HepG2 (cell line): Measurements from ENCODE around the gene OR2AT4. TPM values are rescaled to one million over a fixed set of nuclear protein-coding genes. Genes with fewer than 3 reads are reported as not detected.
"Not testable (repeated sequence)": the region's sequence is repeated elsewhere in the genome, so short reads cannot be mapped to it uniquely, and the experiment has no call there.

Source experiments
- ATAC-seq: fragments of 200-7000 bp; cut with Tn5 transposase; 3 replicates; pipeline ENCODE4 v1.9.1; 2020; ENCODE audit warnings: mild to moderate bottlenecking, moderate library complexity
- BruUV-seq: library from RNA; stranded (reverse); fragments of 400-500 nt; replicated peaks from 2 replicates; lab custom pipeline; 2021; lab: Mats Ljungman, UMichigan
- CTCF ChIA-PET: fragments of 300-600 bp; formaldehyde crosslinking; extraction: SDS; loops from one replicate; lab custom pipeline; 2021; ENCODE audit warnings: low total read pairs, inconsistent platforms, low intra/inter-chr PET ratio; lab: Yijun Ruan, JAX
- POLR2A ChIA-PET: fragments of 350-600 bp; sonication (Branson Sonifier 250); formaldehyde crosslinking; loops from one replicate; lab custom pipeline; 2020; ENCODE audit warnings: antibody characterized with exemption, inconsistent platforms; lab: Yijun Ruan, JAX
- DNase-seq: peaks from one replicate; pipeline ENCODE4 v3.0.0-alpha.2; 2015; ENCODE audit warnings: low spot score
- FAIRE-seq: peaks from 3 replicates; lab custom pipeline; 2011; peaks lifted over from hg19 to GRCh38; lab: Jason Lieb, UNC
- H2AFZ ChIP-seq: one replicate; pipeline ENCODE4 v1.6.1; 2011; ENCODE audit warnings: low read length, inconsistent platforms
- H3K27ac ChIP-seq: fragments of 300-600 bp; 3 replicates; pipeline ENCODE4 v1.8.0; 2011; ENCODE audit warnings: mixed run types, mild to moderate bottlenecking, mixed read lengths, low read length, inconsistent platforms; ENCODE audit not compliant: insufficient read depth; ENCODE audit errors: extremely low read length
- H3K27me3 ChIP-seq, 2 experiments: fragments of 200-600 bp in 1 of 2; 2 replicates in 1 of 2; 3 replicates in 1 of 2; pipeline versions ENCODE4 v1.6.0 to v1.8.0; 2011; ENCODE audit warnings: low read length in 2 of 2, mild to moderate bottlenecking in 2 of 2, moderate library complexity in 2 of 2, inconsistent platforms in 1 of 2; ENCODE audit not compliant: insufficient read depth in 2 of 2, control insufficient read depth in 1 of 2
- H3K36me3 ChIP-seq, 2 experiments: fragments of 200-600 bp in 1 of 2; replicated peaks in 1 of 2; 2 replicates in 1 of 2; 3 replicates in 1 of 2; pipeline versions ENCODE4 v1.5.1 to v1.8.0; 2011; ENCODE audit warnings: low read length in 2 of 2, inconsistent platforms in 1 of 2; ENCODE audit not compliant: insufficient read depth in 2 of 2, control insufficient read depth in 1 of 2
- H3K4me1 ChIP-seq: 2 replicates; pipeline ENCODE4 v1.5.1; 2012; ENCODE audit warnings: low read length, inconsistent platforms; ENCODE audit not compliant: insufficient read depth
- H3K4me2 ChIP-seq: 2 replicates; pipeline ENCODE4 v1.6.0; 2011; ENCODE audit warnings: low read depth, low read length, inconsistent platforms
- H3K4me3 ChIP-seq, 3 experiments: fragments of 200-600 bp in 1 of 3; sonication (generic), shearing (Covaris generic) in 1 of 3; replicated peaks in 1 of 3; 2 replicates each; pipeline ENCODE4 v1.5.1; 2011 to 2016; ENCODE audit warnings: low read length in 3 of 3, inconsistent platforms in 2 of 3, low read depth in 2 of 3, mild to moderate bottlenecking in 2 of 3, control low read depth in 1 of 3, mixed read lengths in 1 of 3; ENCODE audit not compliant: insufficient read depth in 1 of 3
- H3K79me2 ChIP-seq: one replicate; pipeline ENCODE4 v1.6.1; 2011; ENCODE audit warnings: low read length, inconsistent platforms; ENCODE audit not compliant: insufficient read depth
- H3K9ac ChIP-seq: 2 replicates; pipeline ENCODE4 v1.6.0; 2011; ENCODE audit warnings: mild to moderate bottlenecking, low read depth, low read length, inconsistent platforms; ENCODE audit not compliant: insufficient read depth
- H3K9me3 ChIP-seq: 2 replicates; pipeline ENCODE4 v1.5.1; 2012; ENCODE audit warnings: mild to moderate bottlenecking, low read length
- H4K20me1 ChIP-seq: 2 replicates; pipeline ENCODE4 v1.6.0; 2011; ENCODE audit warnings: inconsistent platforms, mild to moderate bottlenecking, low read length, moderate library complexity; ENCODE audit not compliant: insufficient read depth
- SCMH1 ChIP-seq: sonication (generic); formaldehyde crosslinking; IDR thresholded peaks from 2 replicates; pipeline ENCODE4 v1.9.0; 2021; ENCODE audit warnings: missing genetic modification reagents, mild to moderate bottlenecking, borderline replicate concordance
- ZBTB26 ChIP-seq: IDR thresholded peaks from 2 replicates; pipeline ENCODE4 v1.6.1; 2016; ENCODE audit warnings: missing compliant biosample characterization, missing genetic modification reagents, borderline replicate concordance
- ZKSCAN8 ChIP-seq: IDR thresholded peaks from 2 replicates; pipeline ENCODE4 v1.6.1; 2016; ENCODE audit warnings: borderline replicate concordance, missing genetic modification reagents, missing compliant biosample characterization
- ZNF260 ChIP-seq: sonication (generic); formaldehyde crosslinking; IDR thresholded peaks from 2 replicates; pipeline ENCODE4 v1.4.0; 2020; ENCODE audit warnings: missing genetic modification reagents, low read depth, mild to moderate bottlenecking, borderline replicate concordance
- WGBS: methylation state at CpG from one replicate; pipeline ENCODE4 v1.1.6; 2017; ENCODE audit warnings: low lambda C conversion rate; 5-methylcytosine and 5-hydroxymethylcytosine counted together
- in situ Hi-C: cut with HindIII; loops from 2 replicates; pipeline ENCODE4 v1.10.0; 2017; ENCODE audit warnings: low pct_unique_long_range_greater_than_20kb; ENCODE audit not compliant: extremely low pct_ligation_motif_present
- intact Hi-C: fragments of 100-400 bp; cut with micrococcal nuclease; formaldehyde crosslinking; loops from one replicate; pipeline ENCODE4 v1.10.0; 2022; ENCODE audit not compliant: unreplicated experiment
- polyA plus RNA-seq, 8 experiments: library from polyadenylated mRNA; depleted of rRNA in 3 of 8; stranded (reverse) in 7 of 8; unstranded in 1 of 8; fragments of >200 nt; fragmentation: Illumina TruSeq in 4 of 8; extraction: Trizol in 4 of 8; gene quantifications; 2 replicates each; pipeline versions ENCODE4 v1.2.1 to v1.2.3, GENCODE V29; 2011 to 2016; ENCODE audit warnings: low read depth in 4 of 8, missing spikeins in 1 of 8, mixed read lengths in 1 of 8; ENCODE audit not compliant: insufficient read depth in 1 of 8
- total RNA-seq, 5 experiments: library from RNA; depleted of rRNA; stranded (reverse); fragments of >200 nt; fragmentation: Illumina TruSeq; extraction: Trizol; gene quantifications; 2 replicates each; pipeline ENCODE4 v1.2.3, GENCODE V29; 2016; ENCODE audit warnings: low read depth in 1 of 5
- TF ChIP-seq, protein P1 (sequence below): sonication (generic); formaldehyde crosslinking; conservative IDR thresholded peaks from 2 replicates; pipeline ENCODE4 v1.8.0; 2022; ENCODE audit warnings: mild to moderate bottlenecking, moderate library complexity, missing genetic modification reagents
- TF ChIP-seq, protein P2 (sequence below): sonication (generic); formaldehyde crosslinking; conservative IDR thresholded peaks from 2 replicates; pipeline ENCODE4 v1.8.0; 2022; ENCODE audit warnings: low read depth, missing genetic modification reagents
- TF ChIP-seq, protein P3 (sequence below): sonication (generic); formaldehyde crosslinking; IDR thresholded peaks from 2 replicates; pipeline ENCODE4 v1.4.0; 2020; ENCODE audit warnings: mild to moderate bottlenecking, missing genetic modification reagents

Gene OR2AT4
- total and polyA plus RNA-seq, 2 of the 13 experiments (the other 11 are each of a cell fraction or from before 2014, with no cell fraction given) = not detected

DNA sequence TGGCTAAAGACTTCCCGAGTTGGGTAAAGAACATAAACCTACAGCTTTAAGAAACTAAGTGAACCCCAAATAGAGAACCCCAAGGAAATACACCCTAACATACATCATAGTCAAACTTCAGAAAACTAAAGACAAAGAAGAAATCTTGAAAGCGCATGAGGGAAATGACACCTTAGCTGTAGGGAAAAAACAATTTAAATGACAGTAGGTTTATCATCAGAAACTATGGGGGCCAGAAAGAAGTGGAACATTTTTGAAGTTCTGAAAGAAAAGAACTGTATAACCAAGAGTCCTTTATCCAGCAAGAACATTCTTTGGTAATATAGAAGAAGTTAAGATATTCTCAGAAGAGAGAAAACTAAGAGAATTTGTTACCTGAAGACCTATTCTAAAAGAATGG, 15.5 kb upstream of the OR2AT4 start (continued):
- no peak for TF ChIP-seq ZBTB26
- TF ChIP-seq ZKSCAN8 (CRISPR knock-in tag) = no peak
- no peak for TF ChIP-seq SCMH1 (CRISPR knock-in tag)
- TF ChIP-seq, protein P1, sequence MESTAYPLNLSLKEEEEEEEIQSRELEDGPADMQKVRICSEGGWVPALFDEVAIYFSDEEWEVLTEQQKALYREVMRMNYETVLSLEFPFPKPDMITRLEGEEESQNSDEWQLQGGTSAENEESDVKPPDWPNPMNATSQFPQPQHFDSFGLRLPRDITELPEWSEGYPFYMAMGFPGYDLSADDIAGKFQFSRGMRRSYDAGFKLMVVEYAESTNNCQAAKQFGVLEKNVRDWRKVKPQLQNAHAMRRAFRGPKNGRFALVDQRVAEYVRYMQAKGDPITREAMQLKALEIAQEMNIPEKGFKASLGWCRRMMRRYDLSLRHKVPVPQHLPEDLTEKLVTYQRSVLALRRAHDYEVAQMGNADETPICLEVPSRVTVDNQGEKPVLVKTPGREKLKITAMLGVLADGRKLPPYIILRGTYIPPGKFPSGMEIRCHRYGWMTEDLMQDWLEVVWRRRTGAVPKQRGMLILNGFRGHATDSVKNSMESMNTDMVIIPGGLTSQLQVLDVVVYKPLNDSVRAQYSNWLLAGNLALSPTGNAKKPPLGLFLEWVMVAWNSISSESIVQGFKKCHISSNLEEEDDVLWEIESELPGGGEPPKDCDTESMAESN (CRISPR knock-in tag) = no peak
- TF ChIP-seq, protein P2, sequence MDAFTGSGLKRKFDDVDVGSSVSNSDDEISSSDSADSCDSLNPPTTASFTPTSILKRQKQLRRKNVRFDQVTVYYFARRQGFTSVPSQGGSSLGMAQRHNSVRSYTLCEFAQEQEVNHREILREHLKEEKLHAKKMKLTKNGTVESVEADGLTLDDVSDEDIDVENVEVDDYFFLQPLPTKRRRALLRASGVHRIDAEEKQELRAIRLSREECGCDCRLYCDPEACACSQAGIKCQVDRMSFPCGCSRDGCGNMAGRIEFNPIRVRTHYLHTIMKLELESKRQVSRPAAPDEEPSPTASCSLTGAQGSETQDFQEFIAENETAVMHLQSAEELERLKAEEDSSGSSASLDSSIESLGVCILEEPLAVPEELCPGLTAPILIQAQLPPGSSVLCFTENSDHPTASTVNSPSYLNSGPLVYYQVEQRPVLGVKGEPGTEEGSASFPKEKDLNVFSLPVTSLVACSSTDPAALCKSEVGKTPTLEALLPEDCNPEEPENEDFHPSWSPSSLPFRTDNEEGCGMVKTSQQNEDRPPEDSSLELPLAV = no peak
- TF ChIP-seq, protein P3, sequence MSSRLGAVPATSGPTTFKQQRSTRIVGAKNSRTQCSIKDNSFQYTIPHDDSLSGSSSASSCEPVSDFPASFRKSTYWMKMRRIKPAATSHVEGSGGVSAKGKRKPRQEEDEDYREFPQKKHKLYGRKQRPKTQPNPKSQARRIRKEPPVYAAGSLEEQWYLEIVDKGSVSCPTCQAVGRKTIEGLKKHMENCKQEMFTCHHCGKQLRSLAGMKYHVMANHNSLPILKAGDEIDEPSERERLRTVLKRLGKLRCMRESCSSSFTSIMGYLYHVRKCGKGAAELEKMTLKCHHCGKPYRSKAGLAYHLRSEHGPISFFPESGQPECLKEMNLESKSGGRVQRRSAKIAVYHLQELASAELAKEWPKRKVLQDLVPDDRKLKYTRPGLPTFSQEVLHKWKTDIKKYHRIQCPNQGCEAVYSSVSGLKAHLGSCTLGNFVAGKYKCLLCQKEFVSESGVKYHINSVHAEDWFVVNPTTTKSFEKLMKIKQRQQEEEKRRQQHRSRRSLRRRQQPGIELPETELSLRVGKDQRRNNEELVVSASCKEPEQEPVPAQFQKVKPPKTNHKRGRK (CRISPR knock-in tag) = no peak

- CTCF ChIA-PET = no interaction called here
- no peak for FAIRE-seq
These were observed 10.5 kb upstream of the OR2AT4 start for GRCh38 chr11:75107187-75107586.

DNA sequence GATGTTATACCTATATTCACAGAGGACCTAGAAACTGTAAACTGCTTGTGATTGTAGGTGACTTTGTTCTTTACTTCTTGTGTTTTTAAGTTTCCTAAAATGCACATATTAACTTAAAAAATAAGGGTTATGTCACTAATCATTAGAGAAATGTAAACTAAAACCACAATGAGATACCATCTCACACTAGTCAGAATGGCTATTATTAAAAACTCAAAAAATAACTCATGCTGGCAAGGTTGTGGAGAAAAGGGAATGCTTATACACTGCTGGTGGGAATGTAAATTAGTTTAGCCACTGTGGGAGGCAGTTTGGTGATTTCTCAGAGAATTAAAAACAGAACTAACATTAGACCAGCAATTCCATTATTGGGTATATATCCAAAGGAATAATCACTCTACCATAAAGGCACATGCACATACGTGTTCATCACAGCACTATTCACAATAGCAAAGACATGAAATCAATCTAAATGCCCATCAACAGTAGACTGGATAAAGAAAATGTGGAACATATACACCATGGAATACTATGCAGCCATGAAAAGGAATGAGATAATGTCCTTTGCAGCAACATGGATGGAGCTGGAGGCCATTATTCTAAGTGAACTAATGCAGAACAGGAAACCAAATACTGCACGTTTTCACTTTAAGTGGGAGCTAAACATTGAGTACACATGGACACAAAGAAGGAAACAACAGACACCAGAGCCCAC, 9.4 kb upstream of the OR2AT4 start:
- H3K36me3 ChIP-seq, H3K79me2 ChIP-seq, BruUV-seq, H3K27me3 ChIP-seq, H3K9me3 ChIP-seq, H3K4me3 ChIP-seq, H2AFZ ChIP-seq, H3K27ac ChIP-seq, H3K4me1 ChIP-seq, in situ Hi-C loops, DNase-seq, H3K9ac ChIP-seq, CTCF ChIA-PET, ATAC-seq, H3K4me2 ChIP-seq, intact Hi-C loops, H4K20me1 ChIP-seq, FAIRE-seq: not testable (repeated sequence)
- POLR2A ChIA-PET = interaction anchor here (0.5 kb wide), 1 partner anchor 84 kb away, joined by 3 read pairs; no protein-coding TSS in a partner anchor
- WGBS = 19% methylated on average over 2 of the region's 2 CpGs

More at GRCh38 chr11:75107187-75107586, 10.5 kb upstream of the OR2AT4 start:
- Histone ChIP-seq H3K27ac (no peak overlapping the region), H3K27me3 (no peaks in the 10 kb centered on the region), H3K4me2 (no peak overlapping the region)
- no peak for ATAC-seq
- WGBS = 25% methylated on average over 2 of the region's 4 CpGs
- TF ChIP-seq ZNF260 (CRISPR knock-in tag) = no peak
- TF ChIP-seq, all 625 proteins: peak for 0
- no peaks in the 10 kb centered on the region for H3K9me3 ChIP-seq
- intact Hi-C loops (no loop called here), in situ Hi-C loops (no loop called here)
- H2AFZ ChIP-seq = no peak overlapping the region
- no peak overlapping the region for H3K4me3 ChIP-seq
- H4K20me1 ChIP-seq = no peaks in the 10 kb centered on the region
- H3K9ac ChIP-seq = no peak overlapping the region
- no peaks in the 10 kb centered on the region for H3K36me3 ChIP-seq
- POLR2A ChIA-PET = no interaction called here
- no peak for DNase-seq
- H3K79me2 ChIP-seq = no peaks in the 10 kb centered on the region
- peaks cover 14% of the 10 kb centered on the region for H3K4me1 ChIP-seq
- BruUV-seq = no TSS peak
